GM10266 (cell line): ENCODE results near the gene RBM15.

Source experiments
- DNase-seq: peaks from one replicate; pipeline ENCODE4 v3.0.0; 2012; ENCODE audit errors: extremely low spot score
- CTCF ChIP-seq: IDR thresholded peaks from 2 replicates; pipeline ENCODE4 v1.5.1; 2012; ENCODE audit warnings: mild to moderate bottlenecking, low read depth; ENCODE audit not compliant: control insufficient read depth, insufficient read depth; ENCODE audit errors: missing control alignments

The RBM15 gene

GRCh38 chr1:110380672-110381283, 41.6 kb downstream of the RBM15 start:
- no peak for TF ChIP-seq CTCF
- no peak for DNase-seq

- DNase-seq, result no peak
- no peak for TF ChIP-seq CTCF
Observed at GRCh38 chr1:110383251-110383990, 44.2 kb downstream of the RBM15 start.

- TF ChIP-seq CTCF, result no peak
- peak; percentile 50 for DNase-seq
Observed at GRCh38 chr1:110384581-110385321, 45.6 kb downstream of the RBM15 start.

GRCh38 chr1:110385369-110385768, 46.2 kb downstream of the RBM15 start:
- no peak for DNase-seq
- TF ChIP-seq CTCF, result no peak

- TF ChIP-seq CTCF, result no peak
- no peak for DNase-seq
Observed at GRCh38 chr1:110387048-110387754, 48.0 kb downstream of the RBM15 start.

- no peak for TF ChIP-seq CTCF
- DNase-seq, result no peak
Observed at GRCh38 chr1:110390096-110390495, 50.9 kb downstream of the RBM15 start.
